ENCODE measurements around the gene PRMT2. TPM values are rescaled to one million over a fixed set of nuclear protein-coding genes. Genes with fewer than 3 reads are reported as not detected.
"Not testable (repeated sequence)": the region's sequence is repeated elsewhere in the genome, so short reads cannot be mapped to it uniquely, and the experiment has no call there.

The PRMT2 gene
- total RNA-seq, 4 donors from 2014 or later, result 77.0 to 87.8 (median 82.3) TPM

GRCh38 chr21:46667741-46668380, 32.4 kb downstream of the PRMT2 start:
- no peak for ATAC-seq (ENCODE audit: low FRiP score)

GRCh38 chr21:46668381-46668780, 32.9 kb downstream of the PRMT2 start:
- no peak for TF ChIP-seq CTCF (IDR thresholded peaks at IDR 0.05)
- no peak for ATAC-seq (ENCODE audit: low FRiP score)
- DNase-seq (ENCODE audit: low spot score), result no peak

More at GRCh38 chr21:46667741-46668380, 32.4 kb downstream of the PRMT2 start:
- TF ChIP-seq CTCF (IDR thresholded peaks at IDR 0.05), result no peak
- DNase-seq (ENCODE audit: low spot score), result no peak

GRCh38 chr21:46668904-46669303, 33.4 kb downstream of the PRMT2 start:
- DNase-seq (ENCODE audit: low spot score); ATAC-seq (ENCODE audit: low FRiP score): not testable (repeated sequence)

- DNase-seq (ENCODE audit: low spot score), result no peak
- TF ChIP-seq CTCF (IDR thresholded peaks at IDR 0.05), result no peak
- ATAC-seq (ENCODE audit: low FRiP score), result no peak
These were observed 39.0 kb downstream of the PRMT2 start for GRCh38 chr21:46674430-46675007.

GRCh38 chr21:46675595-46676280, 40.3 kb downstream of the PRMT2 start:
- no peak for TF ChIP-seq CTCF (IDR thresholded peaks at IDR 0.05)
- ATAC-seq (ENCODE audit: low FRiP score) (no peak), DNase-seq (ENCODE audit: low spot score) (no peak)

- not testable (repeated sequence) for DNase-seq (ENCODE audit: low spot score); ATAC-seq (ENCODE audit: low FRiP score)
These were observed 41.1 kb downstream of the PRMT2 start for GRCh38 chr21:46676542-46676941.

- DNase-seq (ENCODE audit: low spot score); ATAC-seq (ENCODE audit: low FRiP score): not testable (repeated sequence)
These were observed 46.1 kb downstream of the PRMT2 start for GRCh38 chr21:46681593-46681992.

- not testable (repeated sequence) for DNase-seq (ENCODE audit: low spot score); ATAC-seq (ENCODE audit: low FRiP score)
These were observed 63.2 kb downstream of the PRMT2 start for GRCh38 chr21:46698652-46699051.

GRCh38 chr21:46699104-46699503, 63.6 kb downstream of the PRMT2 start:
- DNase-seq (ENCODE audit: low spot score); ATAC-seq (ENCODE audit: low FRiP score): not testable (repeated sequence)

Other genes with a start within 250 kb of the PRMT2 start
- gene DIP2A, start 176.8 kb upstream of the PRMT2 start, total RNA-seq, result 10 to 100 TPM; 25.9 to 57.4 (median 33.3) TPM
- gene S100B, start 30.6 kb upstream of the PRMT2 start, total RNA-seq, result 100 to 1,000 TPM in 3 of 4 donors, 10 to 100 TPM in 1; 75.0 to 252 (median 113) TPM

All from omental fat pad (tissue), 4 donors.